ACC112 (cell line): ENCODE measurements around the gene ARRB1.

Source experiments
- H2AFZ ChIP-seq: fragments of 200-600 bp; sonication (generic); one replicate; pipeline ENCODE4 v1.6.0; 2017; ENCODE audit warnings: antibody characterized with exemption, low read length; ENCODE audit not compliant: unreplicated experiment
- H3K27ac ChIP-seq: fragments of 200-600 bp; sonication (generic); 2 replicates; pipeline ENCODE4 v1.5.1; 2014; ENCODE audit warnings: low read depth, mild to moderate bottlenecking, antibody characterized with exemption, low read length, moderate library complexity
- H3K27me3 ChIP-seq: fragments of 200-600 bp; sonication (generic); 2 replicates; pipeline ENCODE4 v1.6.1; 2014; ENCODE audit warnings: mild to moderate bottlenecking, antibody characterized with exemption, low read length, moderate library complexity, mixed read lengths; ENCODE audit not compliant: insufficient read depth
- H3K36me3 ChIP-seq: fragments of 200-600 bp; sonication (generic); 2 replicates; pipeline ENCODE4 v1.6.1; 2016; ENCODE audit warnings: mild to moderate bottlenecking, antibody characterized with exemption, low read length, moderate library complexity, mixed read lengths; ENCODE audit not compliant: insufficient read depth
- H3K4me1 ChIP-seq: fragments of 200-600 bp; sonication (generic); one replicate; pipeline ENCODE4 v1.6.1; 2016; ENCODE audit warnings: low read length, mixed read lengths; ENCODE audit not compliant: insufficient read depth, unreplicated experiment, control insufficient read depth
- H3K4me3 ChIP-seq: fragments of 200-600 bp; sonication (generic); 2 replicates; pipeline ENCODE4 v1.5.1; 2014; ENCODE audit warnings: mild to moderate bottlenecking, low read depth, low read length
- H3K79me2 ChIP-seq: fragments of 200-600 bp; sonication (generic); one replicate; pipeline ENCODE4 v1.6.0; 2016; ENCODE audit warnings: low read length; ENCODE audit not compliant: control insufficient read depth, unreplicated experiment, insufficient read depth

ARRB1 gene

GRCh38 chr11:75246671-75247350, 104.7 kb downstream of the ARRB1 start:
- Histone ChIP-seq H3K79me2 (no peaks in the 10 kb centered on the region), H3K27me3 (peaks cover 58% of the 10 kb centered on the region), H2AFZ (no peak overlapping the region), H3K4me3 (no peak overlapping the region), H3K36me3 (no peaks in the 10 kb centered on the region), H3K27ac (no peak overlapping the region), H3K4me1 (no peaks in the 10 kb centered on the region)

GRCh38 chr11:75246006-75246670, 105.3 kb downstream of the ARRB1 start:
- Histone ChIP-seq H3K27me3 (peaks cover 53% of the 10 kb centered on the region), H3K79me2 (no peaks in the 10 kb centered on the region), H3K4me1 (no peaks in the 10 kb centered on the region), H3K27ac (no peak overlapping the region), H2AFZ (no peak overlapping the region), H3K36me3 (no peaks in the 10 kb centered on the region), H3K4me3 (no peak overlapping the region)

GRCh38 chr11:75245356-75246005, 106.0 kb downstream of the ARRB1 start:
- Histone ChIP-seq H3K79me2 (no peaks in the 10 kb centered on the region), H3K27ac (no peak overlapping the region), H3K4me1 (no peaks in the 10 kb centered on the region), H3K36me3 (no peaks in the 10 kb centered on the region), H3K4me3 (no peak overlapping the region), H2AFZ (no peak overlapping the region), H3K27me3 (peaks cover 59% of the 10 kb centered on the region)

GRCh38 chr11:75244052-75244814, 107.2 kb downstream of the ARRB1 start:
- Histone ChIP-seq H3K27ac (no peak overlapping the region), H3K4me1 (no peaks in the 10 kb centered on the region), H3K27me3 (peaks cover 60% of the 10 kb centered on the region), H2AFZ (no peak overlapping the region), H3K36me3 (no peaks in the 10 kb centered on the region), H3K4me3 (no peak overlapping the region), H3K79me2 (no peaks in the 10 kb centered on the region)

GRCh38 chr11:75242722-75243600, 108.5 kb downstream of the ARRB1 start:
- Histone ChIP-seq H3K79me2 (no peaks in the 10 kb centered on the region), H3K27ac (no peak overlapping the region), H2AFZ (no peak overlapping the region), H3K4me1 (no peaks in the 10 kb centered on the region), H3K27me3 (peaks cover 69% of the 10 kb centered on the region), H3K36me3 (no peaks in the 10 kb centered on the region), H3K4me3 (no peak overlapping the region)

- H3K27me3 ChIP-seq = peaks cover 77% of the 10 kb centered on the region
- peak overlapping the region; percentile 73 for H3K4me3 ChIP-seq
- H2AFZ ChIP-seq = peak overlapping the region; percentile 69
- H3K36me3 ChIP-seq = no peaks in the 10 kb centered on the region
- no peaks in the 10 kb centered on the region for H3K79me2 ChIP-seq
- no peak overlapping the region for H3K27ac ChIP-seq
- H3K4me1 ChIP-seq = no peaks in the 10 kb centered on the region
These were observed 109.4 kb downstream of the ARRB1 start for GRCh38 chr11:75241906-75242644.

- H3K36me3 ChIP-seq = no peaks in the 10 kb centered on the region
- no peak overlapping the region for H3K27ac ChIP-seq
- peak overlapping the region; percentile 0 for H2AFZ ChIP-seq
- H3K4me3 ChIP-seq = peak overlapping the region; percentile 73
- H3K4me1 ChIP-seq = no peaks in the 10 kb centered on the region
- peaks cover 81% of the 10 kb centered on the region for H3K27me3 ChIP-seq
- no peaks in the 10 kb centered on the region for H3K79me2 ChIP-seq
These were observed 110.2 kb downstream of the ARRB1 start for GRCh38 chr11:75241036-75241905.

GRCh38 chr11:75240311-75241035, 111.0 kb downstream of the ARRB1 start, which contains the start of gene TPBGL:
Gene TPBGL, plus strand, starts transcription at chr11:75240774. Its CDS starts 276 bp downstream, at chr11:75241050.
- Histone ChIP-seq H3K27me3 (peaks cover 83% of the 10 kb centered on the region), H2AFZ (peak within 1 kb of the TSS; percentile 0)

More at GRCh38 chr11:75240311-75241035, 111.0 kb downstream of the ARRB1 start, which contains the start of gene TPBGL:
- H3K27ac ChIP-seq = no peak within 1 kb of the TSS
- H3K36me3 ChIP-seq = no peaks in the 10 kb centered on the region
- no peaks in the 10 kb centered on the region for H3K79me2 ChIP-seq
- peak within 1 kb of the TSS; percentile 70 for H3K4me3 ChIP-seq
- H3K4me1 ChIP-seq = no peaks in the 10 kb centered on the region
